Ovary (tissue), 9 donors: ENCODE results near the gene FNTB. TPM values are rescaled to one million over a fixed set of nuclear protein-coding genes. Genes with fewer than 3 reads are reported as not detected.

Experiments
- DNase-seq, 5 donors: peaks; one replicate each; pipeline ENCODE4 v3.0.0-alpha.2; 2019 to 2020
- H3K27ac ChIP-seq, 2 donors: fragments of 200-600 bp; one replicate each; pipeline versions ENCODE4 v1.5.1 to v1.8.0; 2019 to 2022
- H3K27me3 ChIP-seq: fragments of 200-600 bp; one replicate; pipeline ENCODE4 v1.8.0; 2022
- H3K36me3 ChIP-seq: fragments of 200-600 bp; sonication (generic); one replicate; pipeline ENCODE4 v1.5.1; 2019
- H3K4me1 ChIP-seq: one replicate; pipeline ENCODE4 v1.8.1; 2013; ENCODE audit warnings: mild to moderate bottlenecking, moderate library complexity; ENCODE audit not compliant: insufficient read depth
- H3K4me3 ChIP-seq: fragments of 200-600 bp; sonication (generic); one replicate; pipeline ENCODE4 v1.5.1; 2017
- H3K9me3 ChIP-seq, 2 donors: fragments of 200-600 bp in 1 of 2; sonication (generic) in 1 of 2; one replicate each; pipeline versions ENCODE4 v1.5.1 to v1.8.1; 2013 to 2019; ENCODE audit warnings: mild to moderate bottlenecking in 1 of 2, moderate library complexity in 1 of 2
- EP300 ChIP-seq: sonication (generic); formaldehyde crosslinking; IDR thresholded peaks from one replicate; pipeline ENCODE4 v1.6.1; 2017; ENCODE audit warnings: antibody characterized with exemption
- POLR2A ChIP-seq: fragments of 450-650 bp; IDR thresholded peaks from one replicate; pipeline ENCODE4 v1.6.1; 2017; ENCODE audit warnings: antibody characterized with exemption, mild to moderate bottlenecking, moderate library complexity
- WGBS, 3 donors: extraction: QIAGEN DNeasy Blood & Tissue Kit in 1 of 3; methylation state at CpG; one replicate each; pipeline versions ENCODE4 v1.1.5 to v1.1.7; 2013 to 2017; 5-methylcytosine and 5-hydroxymethylcytosine counted together
- intact Hi-C, 4 donors: fragments of 100-400 bp; cut with DNase I; formaldehyde crosslinking; loops; one replicate each; pipeline versions ENCODE4 v1.11.0 to v1.15.1; 2022 to 2023
- polyA plus RNA-seq, 2 donors: library from polyadenylated mRNA; stranded (reverse); fragments of 200-250 nt in 1 of 2; fragments of 350-450 nt in 1 of 2; fragmentation: Illumina TruSeq in 1 of 2; extraction: RNeasy Lipid Tissue Mini Kit (QIAGEN cat#74804) in 1 of 2; gene quantifications; one replicate each; pipeline ENCODE4 v1.2.3, GENCODE V29; 2013 to 2014
- total RNA-seq, 7 donors: library from RNA; depleted of rRNA in 2 of 7; stranded (reverse); fragments of >200 nt in 2 of 7; fragmentation: NEBNext Ultra II Directional in 3 of 7; extraction: Animal tissue kit (Norgen Biotek cat#: 25700) in 3 of 7; gene quantifications; one replicate each; pipeline versions ENCODE4 v1.1.0 to v1.2.4, GENCODE V29; 2016 to 2023
- TF ChIP-seq, protein P1 (sequence below), 3 donors: fragments of 450-650 bp in 2 of 3; fragments of 200-600 bp in 1 of 3; IDR thresholded peaks; one replicate each; pipeline versions ENCODE4 v1.5.1 to v1.8.0; 2016 to 2022; ENCODE audit warnings: antibody characterized with exemption in 3 of 3, mild to moderate bottlenecking in 1 of 3
- donor health status: DM: no; HTN: no; CAD: no; lungs with moderate emphysema.
- donor health status: DM: no; HTN: no; CAD: no.
- donor health status: Bipolar disorder and iron deficiency.
- donor health status: DM: yes; HTN: yes; CAD: no.
- donor health status: DM: no; HTN: no; CAD: no.
- donor health status: DM: yes; HTN: yes; CAD: no.

FNTB gene
- total and polyA plus RNA-seq, 9 donors = 8.0 to 19.0 (median 14.1) TPM

- Histone ChIP-seq H3K9me3 (no peaks in the 10 kb centered on the region), H3K27me3 (no peaks in the 10 kb centered on the region), H3K36me3 (no peaks in the 10 kb centered on the region), H3K4me1 (no peaks in the 10 kb centered on the region), H3K4me3 (no peak overlapping the region), H3K27ac (no peak overlapping the region)
- DNase-seq = no peak
- 56 to 60% (median 57%) methylated on average over 6 of the region's 6 CpGs for WGBS, 3 donors
- TF ChIP-seq EP300 = no peak
- TF ChIP-seq POLR2A = no peak
- TF ChIP-seq, protein P1, sequence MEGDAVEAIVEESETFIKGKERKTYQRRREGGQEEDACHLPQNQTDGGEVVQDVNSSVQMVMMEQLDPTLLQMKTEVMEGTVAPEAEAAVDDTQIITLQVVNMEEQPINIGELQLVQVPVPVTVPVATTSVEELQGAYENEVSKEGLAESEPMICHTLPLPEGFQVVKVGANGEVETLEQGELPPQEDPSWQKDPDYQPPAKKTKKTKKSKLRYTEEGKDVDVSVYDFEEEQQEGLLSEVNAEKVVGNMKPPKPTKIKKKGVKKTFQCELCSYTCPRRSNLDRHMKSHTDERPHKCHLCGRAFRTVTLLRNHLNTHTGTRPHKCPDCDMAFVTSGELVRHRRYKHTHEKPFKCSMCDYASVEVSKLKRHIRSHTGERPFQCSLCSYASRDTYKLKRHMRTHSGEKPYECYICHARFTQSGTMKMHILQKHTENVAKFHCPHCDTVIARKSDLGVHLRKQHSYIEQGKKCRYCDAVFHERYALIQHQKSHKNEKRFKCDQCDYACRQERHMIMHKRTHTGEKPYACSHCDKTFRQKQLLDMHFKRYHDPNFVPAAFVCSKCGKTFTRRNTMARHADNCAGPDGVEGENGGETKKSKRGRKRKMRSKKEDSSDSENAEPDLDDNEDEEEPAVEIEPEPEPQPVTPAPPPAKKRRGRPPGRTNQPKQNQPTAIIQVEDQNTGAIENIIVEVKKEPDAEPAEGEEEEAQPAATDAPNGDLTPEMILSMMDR (IDR thresholded peaks at IDR 0.05) = no peak
- intact Hi-C loops = no loop called here
Measured at GRCh38 chr14:65000898-65001591, 14.3 kb downstream of the FNTB start.

DNA sequence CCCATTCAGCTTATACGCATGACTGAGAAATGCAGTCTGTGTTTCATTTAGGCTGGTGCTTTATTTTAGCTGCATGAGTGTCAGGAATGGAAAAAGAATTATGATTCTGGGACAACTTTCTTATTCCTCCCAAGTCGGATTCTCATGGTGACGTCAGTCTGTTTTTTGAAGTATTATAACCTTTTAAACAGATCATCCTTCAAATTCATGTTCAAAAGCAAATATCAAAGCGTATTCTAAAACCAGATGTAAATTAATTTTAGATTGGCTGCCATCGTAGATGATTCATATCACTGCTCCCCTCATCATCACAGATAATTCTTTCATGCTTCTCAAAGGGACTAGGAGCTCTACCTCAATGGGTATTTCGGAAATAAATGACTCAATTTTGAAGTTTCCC, 15.0 kb downstream of the FNTB start:
- no peaks in the 10 kb centered on the region for H3K4me1 ChIP-seq
- no peak for DNase-seq
- H3K27me3 ChIP-seq = no peaks in the 10 kb centered on the region
- TF ChIP-seq EP300 (no peak), POLR2A (no peak)
- TF ChIP-seq, protein P1 (IDR thresholded peaks at IDR 0.05) = no peak
- H3K9me3 ChIP-seq = no peaks in the 10 kb centered on the region
- H3K27ac ChIP-seq = no peak overlapping the region
- no peaks in the 10 kb centered on the region for H3K36me3 ChIP-seq
- intact Hi-C loops = no loop called here
- H3K4me3 ChIP-seq = no peak overlapping the region
- 88 to 98% (median 95%) methylated on average over 6 of the region's 6 CpGs for WGBS, 3 donors

DNA sequence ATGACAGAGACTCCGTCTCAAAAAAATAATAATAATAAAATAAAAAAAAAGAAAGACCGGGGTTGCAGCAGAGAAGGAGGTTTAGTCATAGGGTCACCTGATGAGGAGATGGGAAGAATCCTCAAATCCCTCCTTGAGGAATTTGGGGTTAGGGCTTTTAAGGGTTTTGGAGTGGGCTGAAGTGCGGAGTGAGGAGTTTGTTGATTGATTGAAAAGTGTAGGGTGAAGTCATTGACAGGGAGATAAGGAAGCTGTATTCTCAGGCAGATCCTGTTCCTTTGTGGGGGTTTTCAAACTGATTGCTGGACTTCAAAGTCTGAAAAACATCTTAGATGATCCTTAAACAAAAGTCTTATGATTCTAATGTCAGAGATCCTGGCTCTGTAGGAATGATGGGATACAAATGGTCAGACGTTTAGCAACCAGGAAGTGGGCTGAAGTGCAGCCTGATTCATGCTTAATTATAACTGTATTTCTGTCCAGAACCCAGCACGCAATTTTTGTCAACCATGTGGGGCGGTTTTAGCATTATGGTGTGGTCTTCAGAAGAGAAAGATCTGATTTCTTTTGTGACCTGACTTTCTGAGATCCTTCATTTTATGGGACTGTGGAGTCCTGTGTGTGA, 16.0 kb downstream of the FNTB start:
- Histone ChIP-seq H3K36me3 (no peaks in the 10 kb centered on the region), H3K9me3 (no peaks in the 10 kb centered on the region), H3K27ac (no peak overlapping the region), H3K4me3 (no peak overlapping the region), H3K4me1 (no peaks in the 10 kb centered on the region), H3K27me3 (no peaks in the 10 kb centered on the region)
- no peak for DNase-seq
- WGBS, 3 donors = 64 to 76% (median 74%) methylated on average over 6 of the region's 6 CpGs
- intact Hi-C loops = no loop called here
- TF ChIP-seq EP300 (no peak), POLR2A (no peak)
- TF ChIP-seq, protein P1 (IDR thresholded peaks at IDR 0.05) = no peak

GRCh38 chr14:65003394-65003793, 16.7 kb downstream of the FNTB start:
- DNase-seq = no peak
- Histone ChIP-seq H3K27ac (no peak overlapping the region), H3K4me3 (no peak overlapping the region), H3K4me1 (no peaks in the 10 kb centered on the region), H3K9me3 (no peaks in the 10 kb centered on the region), H3K27me3 (no peaks in the 10 kb centered on the region), H3K36me3 (no peaks in the 10 kb centered on the region)
- WGBS, 3 donors = 92 to 98% (median 95%) methylated on average over 2 of the region's 2 CpGs
- TF ChIP-seq EP300 = no peak
- TF ChIP-seq POLR2A = no peak
- TF ChIP-seq, protein P1 (IDR thresholded peaks at IDR 0.05) = no peak
- intact Hi-C loops = no loop called here
